K562 (cell line): ENCODE measurements around the gene ACTN2.

Source experiments
- EGR1 ChIP-seq: fragments of 450-650 bp; conservative IDR thresholded peaks from 2 replicates; pipeline ENCODE4 v1.6.1; 2017; ENCODE audit warnings: mild to moderate bottlenecking
- ETV1 ChIP-seq: fragments of 450-650 bp; conservative IDR thresholded peaks from 2 replicates; pipeline ENCODE4 v1.6.1; 2016; ENCODE audit warnings: missing genetic modification characterization, control low read depth, low read depth, missing compliant biosample characterization
- KAT7 ChIP-seq: sonication (generic); formaldehyde crosslinking; IDR thresholded peaks from 2 replicates; pipeline ENCODE4 v1.8.0; 2022; ENCODE audit warnings: missing genetic modification reagents, mild to moderate bottlenecking, borderline replicate concordance
- NRF1 ChIP-seq, 2 experiments: fragments of 450-650 bp; IDR thresholded peaks in 1 of 2; conservative IDR thresholded peaks in 1 of 2; 2 replicates each; pipeline ENCODE4 v1.6.1; 2014; ENCODE audit warnings: mild to moderate bottlenecking in 2 of 2

GRCh38 chr1:236766506-236766905 lies 80.2 kb downstream of the ACTN2 start:
- TF ChIP-seq KAT7 (no peak), NRF1 (conservative IDR thresholded peaks at IDR 0.05 in 1 of 2, IDR thresholded peaks at IDR 0.05 in 1 of 2) (no peak), ETV1 (tag) (no peak), EGR1 (no peak)
